SJCRH30 (cell line): ENCODE data around the gene BEST1. TPM values are rescaled to one million over a fixed set of nuclear protein-coding genes. Genes with fewer than 3 reads are reported as not detected.
A peak's percentile ranks its signal among the peaks of the same experiment; 100 is the strongest.
"Not testable (repeated sequence)": the region's sequence is repeated elsewhere in the genome, so short reads cannot be mapped to it uniquely, and the experiment has no call there.

Experiments
- DNase-seq, 2 experiments: peaks; one replicate each; pipeline ENCODE4 v3.0.0-alpha.2; 2015 to 2020
- H3K27ac ChIP-seq: fragments of 250-450 bp; sonication (Bioruptor Pico); 2 replicates; pipeline ENCODE4 v1.5.1; 2020; ENCODE audit warnings: mild to moderate bottlenecking, moderate library complexity
- H3K27me3 ChIP-seq: fragments of 250-450 bp; sonication (Bioruptor Pico); 2 replicates; pipeline ENCODE4 v1.5.1; 2020; ENCODE audit warnings: mild to moderate bottlenecking, moderate library complexity
- H3K36me3 ChIP-seq: fragments of 250-450 bp; sonication (Bioruptor Pico); 2 replicates; pipeline ENCODE4 v1.5.1; 2020; ENCODE audit warnings: mild to moderate bottlenecking, moderate library complexity
- H3K4me1 ChIP-seq: fragments of 250-450 bp; sonication (Bioruptor Pico); 2 replicates; pipeline ENCODE4 v1.5.1; 2020; ENCODE audit warnings: mild to moderate bottlenecking, moderate library complexity
- H3K4me3 ChIP-seq: fragments of 250-450 bp; sonication (Bioruptor Pico); 2 replicates; pipeline ENCODE4 v1.5.1; 2020; ENCODE audit warnings: mild to moderate bottlenecking, moderate library complexity
- H3K9me3 ChIP-seq: fragments of 250-450 bp; sonication (Bioruptor Pico); replicated peaks from 2 replicates; pipeline ENCODE4 v1.5.1; 2020; ENCODE audit warnings: mild to moderate bottlenecking, moderate library complexity
- total RNA-seq: library from RNA; depleted of rRNA; stranded (reverse); fragments of >200 nt; shearing (Covaris generic); gene quantifications from 2 replicates; pipeline ENCODE4 v1.2.3, GENCODE V29; 2014

The BEST1 gene
- total RNA-seq, 1 experiment from 2014 or later, result 0.26 TPM

DNA sequence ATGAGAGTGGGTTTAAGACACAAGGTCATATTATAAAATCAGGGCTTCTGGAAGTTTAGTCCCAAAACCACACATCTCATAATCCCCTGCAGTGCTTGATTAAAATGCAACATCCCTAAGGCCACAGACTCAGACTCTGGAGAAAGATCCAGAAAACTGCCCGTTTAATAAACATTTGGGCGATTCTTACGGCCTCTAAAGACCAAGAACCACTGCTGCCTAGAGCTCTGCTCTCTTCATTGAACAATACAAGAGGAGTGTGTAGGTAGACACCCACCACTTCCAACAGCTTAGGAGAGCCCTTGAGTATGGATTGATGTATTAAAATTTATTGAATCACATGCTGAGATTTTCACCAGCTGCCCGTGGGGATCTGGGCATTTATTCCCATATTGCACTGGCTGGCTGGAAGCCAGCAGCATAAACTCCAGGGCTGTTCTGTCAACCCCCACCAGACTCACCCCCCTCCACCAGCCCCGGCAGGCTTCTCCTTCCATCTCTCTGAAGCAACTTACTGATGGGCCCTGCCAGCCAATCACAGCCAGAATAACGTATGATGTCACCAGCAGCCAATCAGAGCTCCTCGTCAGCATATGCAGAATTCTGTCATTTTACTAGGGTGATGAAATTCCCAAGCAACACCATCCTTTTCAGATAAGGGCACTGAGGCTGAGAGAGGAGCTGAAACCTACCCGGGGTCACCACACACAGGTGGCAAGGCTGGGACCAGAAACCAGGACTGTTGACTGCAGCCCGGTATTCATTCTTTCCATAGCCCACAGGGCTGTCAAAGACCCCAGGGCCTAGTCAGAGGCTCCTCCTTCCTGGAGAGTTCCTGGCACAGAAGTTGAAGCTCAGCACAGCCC lies 749 bp upstream of the BEST1 start:
- Histone ChIP-seq H3K9me3 (no peaks in the 10 kb centered on the region), H3K4me1 (no peaks in the 10 kb centered on the region), H3K36me3 (no peaks in the 10 kb centered on the region), H3K27me3 (no peaks in the 10 kb centered on the region), H3K27ac (no peak overlapping the region; the same call in 1 of the 2 replicates), H3K4me3 (no peak overlapping the region)
- DNase-seq, result peak; percentile 75 to 87

GRCh38 chr11:61951484-61952135 lies 1.5 kb downstream of the BEST1 start:
- Histone ChIP-seq H3K4me1 (no peaks in the 10 kb centered on the region), H3K27me3 (no peaks in the 10 kb centered on the region), H3K36me3 (no peaks in the 10 kb centered on the region), H3K9me3 (no peaks in the 10 kb centered on the region), H3K4me3 (no peak overlapping the region), H3K27ac (no peak overlapping the region)
- no peak for DNase-seq

DNA sequence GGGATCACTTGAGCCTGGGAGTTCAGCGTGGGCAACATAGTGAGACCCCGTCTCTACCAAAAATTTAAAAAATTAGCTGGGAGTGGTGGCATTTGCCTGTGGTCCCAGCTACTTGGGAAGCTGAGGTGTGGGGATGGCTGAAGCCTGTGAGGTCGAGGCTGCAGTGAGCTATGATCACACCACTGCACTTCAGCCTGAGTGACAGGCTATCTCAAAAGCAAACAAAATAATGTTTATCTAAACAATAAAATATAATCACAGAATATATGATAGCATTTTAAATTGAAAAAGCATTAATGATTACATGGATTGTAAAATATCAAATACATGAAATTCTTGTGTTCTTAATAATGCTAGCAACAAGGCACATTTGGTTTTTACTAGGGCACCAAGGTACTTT lies 2.7 kb downstream of the BEST1 start:
- no peaks in the 10 kb centered on the region for H3K4me1 ChIP-seq
- no peak overlapping the region for H3K27ac ChIP-seq
- no peak overlapping the region for H3K4me3 ChIP-seq
- no peaks in the 10 kb centered on the region for H3K36me3 ChIP-seq
- H3K27me3 ChIP-seq, result no peaks in the 10 kb centered on the region
- no peaks in the 10 kb centered on the region for H3K9me3 ChIP-seq
- no peak for DNase-seq

- not testable (repeated sequence) for H3K36me3 ChIP-seq, H3K4me1 ChIP-seq, H3K4me3 ChIP-seq, DNase-seq, H3K27me3 ChIP-seq, H3K27ac ChIP-seq, H3K9me3 ChIP-seq
These were observed 3.5 kb downstream of the BEST1 start for GRCh38 chr11:61953632-61954031.

DNA sequence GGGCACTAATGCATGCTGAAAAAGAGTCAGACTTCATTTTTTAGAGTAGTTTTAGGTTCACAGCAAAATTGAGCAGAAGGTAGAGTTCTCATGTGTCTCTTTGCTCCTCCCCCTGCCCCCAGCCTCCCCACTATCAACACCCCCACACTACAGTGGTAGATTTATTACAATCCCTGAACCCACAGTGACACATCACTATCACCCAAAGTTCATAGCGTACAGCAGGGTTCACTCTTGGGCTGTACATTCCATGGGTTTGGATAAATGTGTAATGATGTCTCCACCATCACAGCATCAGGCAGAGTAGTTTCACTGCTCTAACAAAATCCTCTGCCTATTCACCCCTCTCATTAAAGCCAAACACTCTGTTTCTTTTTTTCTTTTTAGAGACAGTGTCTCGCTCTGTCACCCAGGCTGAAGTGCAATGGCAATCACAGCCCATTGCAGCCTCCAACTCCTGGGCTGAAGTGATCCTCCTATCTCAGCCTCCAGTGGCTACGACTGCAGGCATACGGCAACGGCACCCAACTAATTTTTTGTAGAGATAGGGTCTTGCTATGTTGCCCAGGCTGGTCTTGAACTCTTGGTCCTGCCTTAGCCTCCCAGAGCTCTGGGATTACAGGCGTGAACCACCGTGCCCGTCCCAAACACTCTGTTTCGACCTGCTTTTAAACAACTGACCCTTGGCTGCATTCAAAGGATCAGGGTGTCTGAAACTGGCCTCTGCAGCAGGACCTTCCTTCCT lies 4.1 kb downstream of the BEST1 start:
- H3K27me3 ChIP-seq, result no peaks in the 10 kb centered on the region
- no peaks in the 10 kb centered on the region for H3K9me3 ChIP-seq
- H3K4me1 ChIP-seq, result no peaks in the 10 kb centered on the region
- no peaks in the 10 kb centered on the region for H3K36me3 ChIP-seq
- no peak for DNase-seq
- H3K27ac ChIP-seq, result no peak overlapping the region
- no peak overlapping the region for H3K4me3 ChIP-seq

DNA sequence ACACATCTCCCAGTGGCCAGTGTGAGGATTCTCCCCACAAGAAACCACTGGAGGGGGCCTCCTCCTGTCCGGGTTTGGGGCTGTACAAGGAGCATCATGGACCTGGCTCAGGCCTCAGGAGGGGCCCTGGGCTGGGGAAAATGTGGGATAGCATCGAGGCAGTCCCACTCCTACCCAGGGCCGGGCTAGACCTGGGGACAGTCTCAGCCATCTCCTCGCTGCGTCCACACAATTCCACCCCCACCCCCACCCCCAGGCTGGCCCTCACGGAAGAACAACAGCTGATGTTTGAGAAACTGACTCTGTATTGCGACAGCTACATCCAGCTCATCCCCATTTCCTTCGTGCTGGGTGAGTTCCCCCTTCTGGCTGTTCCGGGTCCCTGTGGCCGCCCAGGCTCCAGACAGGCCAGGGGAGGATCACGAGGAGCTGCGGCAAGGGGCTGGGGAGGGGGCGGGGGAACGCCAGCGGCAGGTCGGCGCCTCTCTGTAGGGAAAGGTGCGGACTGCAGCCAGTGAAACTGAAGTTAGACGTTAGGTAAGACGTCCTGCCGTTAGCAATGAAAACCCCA lies 4.8 kb downstream of the BEST1 start:
- H3K4me3 ChIP-seq, result no peak overlapping the region
- H3K4me1 ChIP-seq, result no peaks in the 10 kb centered on the region
- no peaks in the 10 kb centered on the region for H3K27me3 ChIP-seq
- H3K9me3 ChIP-seq, result no peaks in the 10 kb centered on the region
- DNase-seq, result peak; percentile 22 to 41
- no peak overlapping the region for H3K27ac ChIP-seq
- no peaks in the 10 kb centered on the region for H3K36me3 ChIP-seq

DNA sequence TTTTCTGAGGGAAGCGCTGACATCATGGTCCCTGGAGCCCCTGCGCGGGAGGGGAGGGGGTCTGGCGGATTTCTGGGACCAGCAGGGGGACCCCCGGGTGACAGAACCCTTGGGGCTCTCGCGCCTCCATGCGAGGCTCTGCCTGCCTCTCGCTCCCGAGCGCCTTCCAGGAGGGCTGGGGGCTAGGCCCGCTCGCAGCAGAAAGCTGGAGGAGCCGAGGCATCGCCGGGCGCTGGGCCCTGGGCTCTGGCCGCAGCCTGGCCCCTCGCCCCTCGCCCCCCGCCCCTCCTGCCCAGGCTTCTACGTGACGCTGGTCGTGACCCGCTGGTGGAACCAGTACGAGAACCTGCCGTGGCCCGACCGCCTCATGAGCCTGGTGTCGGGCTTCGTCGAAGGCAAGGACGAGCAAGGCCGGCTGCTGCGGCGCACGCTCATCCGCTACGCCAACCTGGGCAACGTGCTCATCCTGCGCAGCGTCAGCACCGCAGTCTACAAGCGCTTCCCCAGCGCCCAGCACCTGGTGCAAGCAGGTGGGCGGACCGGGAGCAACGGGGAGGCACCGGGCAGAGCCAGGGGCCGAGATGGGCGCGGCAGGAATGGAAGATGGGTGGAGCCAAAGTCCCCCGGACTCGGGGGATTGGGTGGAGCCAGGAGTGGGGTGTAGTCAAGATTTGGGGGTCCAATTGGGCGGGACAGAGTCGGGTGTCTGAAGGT lies 5.4 kb downstream of the BEST1 start:
- Histone ChIP-seq H3K36me3 (no peaks in the 10 kb centered on the region), H3K4me3 (no peak overlapping the region), H3K27ac (no peak overlapping the region), H3K27me3 (no peaks in the 10 kb centered on the region), H3K9me3 (no peaks in the 10 kb centered on the region), H3K4me1 (no peaks in the 10 kb centered on the region)
- DNase-seq, result no peak

- Histone ChIP-seq H3K9me3 (no peaks in the 10 kb centered on the region), H3K36me3 (no peaks in the 10 kb centered on the region), H3K27me3 (no peaks in the 10 kb centered on the region), H3K27ac (no peak overlapping the region), H3K4me3 (no peak overlapping the region), H3K4me1 (no peaks in the 10 kb centered on the region)
- DNase-seq, result no peak
These were observed 6.3 kb downstream of the BEST1 start for GRCh38 chr11:61956191-61957020.

- H3K4me1 ChIP-seq, result no peaks in the 10 kb centered on the region
- H3K27me3 ChIP-seq, result no peaks in the 10 kb centered on the region
- no peaks in the 10 kb centered on the region for H3K36me3 ChIP-seq
- no peak overlapping the region for H3K27ac ChIP-seq
- no peak overlapping the region for H3K4me3 ChIP-seq
- H3K9me3 ChIP-seq, result no peaks in the 10 kb centered on the region
- DNase-seq, result no peak
These were observed 7.0 kb downstream of the BEST1 start for GRCh38 chr11:61957021-61957770.

GRCh38 chr11:61958590-61958989 lies 8.4 kb downstream of the BEST1 start:
- H3K4me1 ChIP-seq, result no peaks in the 10 kb centered on the region
- DNase-seq, result no peak
- no peak overlapping the region for H3K27ac ChIP-seq
- H3K4me3 ChIP-seq, result no peak overlapping the region
- H3K9me3 ChIP-seq, result no peaks in the 10 kb centered on the region
- no peaks in the 10 kb centered on the region for H3K36me3 ChIP-seq
- no peaks in the 10 kb centered on the region for H3K27me3 ChIP-seq

- no peak overlapping the region for H3K27ac ChIP-seq
- DNase-seq, result no peak
- H3K36me3 ChIP-seq, result peaks cover 2% of the 10 kb centered on the region; the same call in 1 of the 2 replicates
- no peaks in the 10 kb centered on the region for H3K4me1 ChIP-seq
- no peaks in the 10 kb centered on the region for H3K27me3 ChIP-seq
- no peak overlapping the region for H3K4me3 ChIP-seq
- H3K9me3 ChIP-seq, result no peaks in the 10 kb centered on the region
These were observed 9.0 kb downstream of the BEST1 start for GRCh38 chr11:61959114-61959513.

- Histone ChIP-seq H3K4me1 (no peaks in the 10 kb centered on the region), H3K36me3 (peaks cover 7% of the 10 kb centered on the region), H3K4me3 (no peak overlapping the region), H3K9me3 (no peaks in the 10 kb centered on the region), H3K27me3 (no peaks in the 10 kb centered on the region), H3K27ac (no peak overlapping the region)
- DNase-seq, result no peak
These were observed 9.5 kb downstream of the BEST1 start for GRCh38 chr11:61959678-61960077.

GRCh38 chr11:61960532-61960931 lies 10.4 kb downstream of the BEST1 start:
- DNase-seq, result no peak
- Histone ChIP-seq H3K36me3 (peaks cover 16% of the 10 kb centered on the region), H3K9me3 (no peaks in the 10 kb centered on the region), H3K27ac (no peak overlapping the region), H3K27me3 (no peaks in the 10 kb centered on the region), H3K4me3 (no peak overlapping the region), H3K4me1 (no peaks in the 10 kb centered on the region)
